Gastroesophageal sphincter (tissue), 4 donors: ENCODE measurements around the gene PSMD4. TPM values are rescaled to one million over a fixed set of nuclear protein-coding genes. Genes with fewer than 3 reads are reported as not detected.
"Not testable (repeated sequence)": the region's sequence is repeated elsewhere in the genome, so short reads cannot be mapped to it uniquely, and the experiment has no call there.

Experiments
- ATAC-seq: fragments of 150-250 bp; one replicate; pipeline ENCODE4 v1.9.1; 2016; ENCODE audit warnings: mild to moderate bottlenecking, moderate library complexity
- H3K27ac ChIP-seq, 4 donors: fragments of 200-600 bp; sonication (generic) in 3 of 4; 1 replicate in 3 of 4; 2 replicates in 1 of 4; pipeline ENCODE4 v1.5.1; 2016 to 2019
- H3K27me3 ChIP-seq: fragments of 200-600 bp; sonication (generic); one replicate; pipeline ENCODE4 v1.5.1; 2019
- H3K36me3 ChIP-seq, 2 donors: fragments of 200-600 bp; sonication (generic); one replicate each; pipeline ENCODE4 v1.5.1; 2019; ENCODE audit warnings: control low read depth in 1 of 2
- H3K4me1 ChIP-seq, 3 donors: fragments of 200-600 bp; sonication (generic); 1 replicate in 2 of 3; 2 replicates in 1 of 3; pipeline ENCODE4 v1.5.1; 2016 to 2019; ENCODE audit warnings: control low read depth in 2 of 3
- H3K4me3 ChIP-seq, 2 donors: fragments of 200-600 bp; sonication (generic); one replicate each; pipeline ENCODE4 v1.5.1; 2019; ENCODE audit warnings: mild to moderate bottlenecking in 1 of 2, moderate library complexity in 1 of 2
- H3K9me3 ChIP-seq, 3 donors: fragments of 200-600 bp; sonication (generic); one replicate each; pipeline ENCODE4 v1.5.1; 2017 to 2019; ENCODE audit warnings: control low read depth in 2 of 3
- CTCF ChIP-seq, 4 experiments: fragments of 200-600 bp in 2 of 4; fragments of 450-650 bp in 2 of 4; sonication (generic) in 1 of 4; IDR thresholded peaks; one replicate each; pipeline ENCODE4 v1.5.1; 2017 to 2019; ENCODE audit warnings: antibody characterized with exemption in 4 of 4, mild to moderate bottlenecking in 2 of 4, moderate library complexity in 2 of 4
- EP300 ChIP-seq: sonication (generic); formaldehyde crosslinking; IDR thresholded peaks from one replicate; pipeline ENCODE4 v1.6.1; 2017; ENCODE audit warnings: antibody characterized with exemption, mild to moderate bottlenecking
- POLR2A ChIP-seq, 2 donors: fragments of 450-650 bp; IDR thresholded peaks; one replicate each; pipeline ENCODE4 v1.6.1; 2017; ENCODE audit warnings: antibody characterized with exemption in 2 of 2, mild to moderate bottlenecking in 2 of 2, moderate library complexity in 1 of 2
- POLR2AphosphoS5 ChIP-seq: sonication (generic); formaldehyde crosslinking; IDR thresholded peaks from one replicate; pipeline ENCODE4 v1.6.1; 2017; ENCODE audit warnings: antibody characterized with exemption
- WGBS, 2 donors: methylation state at CpG; one replicate each; pipeline ENCODE4 v1.1.5; 2018; ENCODE audit warnings: low coverage in 1 of 2; 5-methylcytosine and 5-hydroxymethylcytosine counted together
- total RNA-seq, 4 donors: library from RNA; depleted of rRNA; stranded (reverse); fragments of >200 nt; gene quantifications; one replicate each; pipeline ENCODE4 v1.1.0, GENCODE V29; 2016

The PSMD4 gene
- total RNA-seq, 4 donors from 2014 or later, result 163 to 184 (median 171) TPM

GRCh38 chr1:151267760-151268159 is 13.2 kb downstream of the PSMD4 start:
- Histone ChIP-seq H3K36me3 (peaks cover 0 to 87% of the 10 kb centered on the region in 2 donors), H3K4me1 (no peaks in the 10 kb centered on the region), H3K4me3 (no peak overlapping the region), H3K9me3 (no peaks in the 10 kb centered on the region), H3K27me3 (no peaks in the 10 kb centered on the region), H3K27ac (no peak overlapping the region)
- ATAC-seq, result no peak
- TF ChIP-seq EP300, result no peak
- 73 to 75% methylated on average over 2 to 4 of the region's 4 CpGs for WGBS, 2 donors

- no peak for TF ChIP-seq CTCF (IDR thresholded peaks at IDR 0.05)
- TF ChIP-seq POLR2A (IDR thresholded peaks at IDR 0.05), result no peak
- no peak for TF ChIP-seq EP300
- no peak for TF ChIP-seq POLR2AphosphoS5
- ATAC-seq, result no peak
- H3K9me3 ChIP-seq, result no peaks in the 10 kb centered on the region
- H3K4me1 ChIP-seq, result no peaks in the 10 kb centered on the region
- no peak overlapping the region for H3K27ac ChIP-seq
- H3K36me3 ChIP-seq, result peaks cover 0 to 27% of the 10 kb centered on the region in 2 donors
- 17 to 74% methylated on average over 1 to 2 of the region's 3 CpGs for WGBS, 2 donors
- H3K4me3 ChIP-seq, result no peak overlapping the region
- H3K27me3 ChIP-seq, result no peaks in the 10 kb centered on the region
These were observed 19.5 kb downstream of the PSMD4 start for GRCh38 chr1:151273924-151274466.

DNA sequence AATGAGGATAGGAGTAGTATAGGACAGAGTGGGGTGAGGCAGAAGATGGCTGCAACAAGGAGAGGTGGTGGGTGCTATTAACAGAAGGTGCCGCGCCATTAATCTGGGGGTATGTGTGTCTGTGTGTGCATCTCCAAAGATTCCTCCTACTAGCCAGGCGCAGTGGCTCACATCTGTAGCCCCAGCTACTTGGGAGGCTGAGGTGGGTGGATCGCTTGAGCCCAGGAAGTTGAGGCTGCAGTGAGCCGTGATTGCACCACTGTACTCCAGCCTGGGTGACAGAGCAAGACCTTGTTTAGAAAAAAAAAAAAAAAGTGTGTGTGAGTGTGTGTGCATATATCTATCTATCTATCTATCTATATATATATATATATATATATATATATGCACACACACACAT is 20.8 kb downstream of the PSMD4 start:
- H3K4me3 ChIP-seq, H3K27me3 ChIP-seq, H3K9me3 ChIP-seq, ATAC-seq, H3K4me1 ChIP-seq, H3K27ac ChIP-seq: not testable (repeated sequence)
- 84 to 100% methylated on average over 3 to 5 of the region's 5 CpGs for WGBS, 2 donors
- H3K36me3 ChIP-seq, result peaks cover 0 to 13% of the 10 kb centered on the region in 2 donors

GRCh38 chr1:151277249-151277648 is 22.7 kb downstream of the PSMD4 start:
- H3K27ac ChIP-seq, result no peak overlapping the region
- no peak for ATAC-seq
- H3K27me3 ChIP-seq, result no peaks in the 10 kb centered on the region
- TF ChIP-seq CTCF (IDR thresholded peaks at IDR 0.05) (no peak), EP300 (no peak), POLR2AphosphoS5 (no peak), POLR2A (IDR thresholded peaks at IDR 0.05) (no peak)
- peaks cover 0 to 7% of the 10 kb centered on the region in 2 donors for H3K36me3 ChIP-seq
- 75 to 85% methylated on average over 2 of the region's 2 CpGs for WGBS, 2 donors
- peaks cover 0 to 6% (median 0%) of the 10 kb centered on the region in 3 donors for H3K4me1 ChIP-seq
- no peaks in the 10 kb centered on the region for H3K9me3 ChIP-seq
- no peak overlapping the region for H3K4me3 ChIP-seq

DNA sequence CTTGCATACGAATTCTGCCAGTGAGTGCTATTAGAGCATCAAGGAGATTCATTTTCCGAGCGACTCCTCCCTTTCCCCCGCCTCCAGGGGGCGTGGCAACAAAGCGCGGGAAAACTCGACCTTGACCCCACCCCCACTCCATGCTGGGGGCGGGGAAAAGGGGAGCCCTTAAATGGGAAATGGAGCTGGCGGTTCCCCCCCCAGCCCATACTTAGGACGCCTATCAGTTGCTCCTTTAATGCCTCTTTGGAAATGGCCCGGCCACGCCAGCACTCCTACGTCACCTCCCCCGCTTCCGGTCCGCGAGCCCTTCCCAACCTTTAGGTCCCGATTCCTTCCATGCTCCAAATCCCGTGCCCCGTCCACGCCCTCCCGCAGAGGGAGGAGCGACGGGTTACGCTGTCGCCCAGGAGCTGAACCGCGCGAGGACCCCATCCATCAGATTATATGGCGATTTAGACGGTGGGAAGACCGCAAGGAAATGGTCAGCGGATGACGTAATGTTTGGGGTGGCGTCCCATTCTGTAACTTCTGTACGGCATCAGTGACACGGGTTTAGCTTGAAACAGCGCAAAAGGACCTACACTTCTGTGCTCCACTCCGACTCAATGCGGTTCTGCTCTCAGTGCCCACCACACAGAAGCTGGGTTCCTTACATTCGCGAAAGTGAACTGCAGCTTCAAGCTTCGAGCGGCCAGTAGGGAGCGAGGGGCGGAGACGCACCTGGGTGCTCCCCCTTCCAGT is 26.9 kb downstream of the PSMD4 start:
- WGBS, 2 donors, result 0% methylated on average over 7 to 19 of the region's 48 CpGs
- Histone ChIP-seq H3K4me1 (peaks cover 0 to 29% (median 9%) of the 10 kb centered on the region in 3 donors), H3K9me3 (no peaks in the 10 kb centered on the region), H3K27me3 (no peaks in the 10 kb centered on the region), H3K4me3 (peak overlapping the region; percentile 68 to 93), H3K36me3 (peaks cover 0 to 17% of the 10 kb centered on the region in 2 donors), H3K27ac (peak overlapping the region; percentile 95 to 97 (median 96))
- ATAC-seq, result peak; percentile 83
- peak in 3 of 4 experiments; percentile 50 to 66 (median 61) for TF ChIP-seq CTCF (IDR thresholded peaks at IDR 0.05)
- TF ChIP-seq POLR2AphosphoS5, result peak; percentile 68
- TF ChIP-seq POLR2A (IDR thresholded peaks at IDR 0.05), result peak; percentile 35 to 47
- no peak for TF ChIP-seq EP300
